HG03108 (cell line): ENCODE measurements around the gene CSF3R.

Source experiments
- ATAC-seq: cut with Tn5 transposase; IDR thresholded peaks from one replicate; pipeline ENCODE4 v1.9.1; 2021; ENCODE audit warnings: moderate library complexity; ENCODE audit not compliant: unreplicated experiment

CSF3R gene

DNA sequence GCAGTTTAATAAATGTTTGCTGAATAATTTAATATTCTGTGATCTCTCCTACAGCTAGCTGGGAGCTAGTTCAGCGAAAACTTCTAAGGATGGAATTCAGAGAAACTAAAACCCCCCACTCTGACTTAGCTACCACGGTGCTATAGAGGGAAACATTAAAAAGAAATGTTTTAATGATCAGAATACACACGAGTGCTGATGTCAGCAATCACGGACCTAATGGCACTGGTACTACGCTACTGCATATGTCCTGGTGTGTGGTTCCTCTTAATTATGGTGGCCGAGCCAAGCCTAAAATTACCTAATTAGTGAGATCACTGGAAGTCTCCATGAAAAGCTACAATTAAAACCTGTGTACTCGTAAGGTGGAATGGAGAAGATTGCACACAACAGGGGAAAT is 61.1 kb downstream of the CSF3R start:
- ATAC-seq, result no peak

DNA sequence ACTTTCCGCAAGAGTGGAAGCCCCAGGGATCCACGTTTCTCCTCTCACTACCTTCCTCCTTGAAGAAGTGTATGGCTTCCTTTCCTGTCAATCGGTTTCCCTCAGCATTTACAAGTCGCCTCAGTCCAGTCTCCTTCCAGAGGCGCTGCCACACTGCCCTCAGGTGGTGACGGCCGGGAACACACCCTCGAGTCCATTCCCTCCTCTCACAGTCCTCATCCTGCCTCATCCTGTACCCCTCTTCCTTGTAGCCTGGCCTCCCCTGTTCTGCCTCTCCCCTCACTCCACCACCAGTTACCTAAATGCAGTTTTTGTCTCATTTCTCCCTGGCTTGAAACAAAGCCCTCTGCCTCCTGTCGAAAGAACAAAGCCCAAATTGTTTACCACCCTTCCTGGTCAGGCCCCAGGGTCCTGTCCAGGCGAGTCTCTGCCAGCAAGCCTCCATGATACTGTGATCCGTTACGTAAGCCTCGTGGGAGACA is 61.8 kb downstream of the CSF3R start:
- ATAC-seq, result peak; percentile 61

DNA sequence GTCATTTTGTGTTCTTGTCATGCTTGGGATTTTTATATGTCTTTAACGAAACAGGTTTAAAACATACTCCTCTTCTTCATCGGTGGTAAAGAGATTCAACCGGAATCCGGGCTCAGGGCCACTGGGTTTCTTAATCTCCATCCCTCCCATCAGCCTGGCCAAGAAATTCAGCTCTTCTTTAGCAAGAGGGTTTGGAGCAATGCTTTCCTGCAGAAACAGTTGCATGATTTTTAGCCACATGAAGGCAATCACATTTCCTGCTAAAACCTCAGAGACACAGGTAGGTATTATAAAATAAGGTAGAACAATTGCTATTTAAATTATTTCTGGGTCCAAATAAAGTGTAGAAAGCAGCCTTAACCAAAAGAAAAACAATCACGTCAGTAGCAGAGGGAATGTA is 62.3 kb downstream of the CSF3R start:
- ATAC-seq, result no peak

DNA sequence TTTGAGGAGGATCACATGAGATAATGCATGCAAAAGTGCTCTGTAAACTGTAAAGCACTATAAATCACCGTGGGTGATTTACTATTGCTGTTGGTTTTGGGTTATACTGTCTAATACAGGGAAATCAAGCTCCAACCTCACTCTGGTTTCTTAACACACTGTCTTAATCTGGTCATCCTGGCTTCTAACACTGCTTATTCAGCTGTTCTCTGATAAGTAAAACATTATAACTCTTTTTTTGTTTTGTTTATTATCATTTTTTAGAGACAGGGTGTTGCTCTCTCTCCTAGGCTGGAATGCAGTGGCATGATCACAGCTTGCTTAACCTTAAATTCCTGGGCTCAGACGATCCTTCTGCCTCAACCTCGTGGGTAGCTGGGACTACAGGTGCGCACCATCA is 63.1 kb downstream of the CSF3R start:
- ATAC-seq, result no peak

DNA sequence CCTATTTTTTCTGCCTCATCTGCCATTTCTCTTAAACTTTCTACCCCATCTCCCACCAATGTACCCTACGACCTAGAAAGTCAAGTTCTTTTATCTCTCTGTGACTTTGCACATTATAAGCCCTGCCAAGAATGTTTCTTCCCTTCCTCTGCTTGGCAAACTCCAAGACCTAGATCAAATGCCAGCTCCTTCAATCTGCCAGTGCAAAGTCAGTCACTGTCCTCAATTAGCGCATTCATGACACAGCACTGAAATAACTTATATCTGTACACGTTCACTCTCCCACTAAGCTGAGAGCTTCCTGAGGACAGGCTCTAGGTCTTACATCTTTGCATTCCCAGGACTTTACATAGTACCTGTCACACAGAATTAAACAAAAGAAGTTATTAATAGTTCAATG is 63.6 kb downstream of the CSF3R start:
- no peak for ATAC-seq

DNA sequence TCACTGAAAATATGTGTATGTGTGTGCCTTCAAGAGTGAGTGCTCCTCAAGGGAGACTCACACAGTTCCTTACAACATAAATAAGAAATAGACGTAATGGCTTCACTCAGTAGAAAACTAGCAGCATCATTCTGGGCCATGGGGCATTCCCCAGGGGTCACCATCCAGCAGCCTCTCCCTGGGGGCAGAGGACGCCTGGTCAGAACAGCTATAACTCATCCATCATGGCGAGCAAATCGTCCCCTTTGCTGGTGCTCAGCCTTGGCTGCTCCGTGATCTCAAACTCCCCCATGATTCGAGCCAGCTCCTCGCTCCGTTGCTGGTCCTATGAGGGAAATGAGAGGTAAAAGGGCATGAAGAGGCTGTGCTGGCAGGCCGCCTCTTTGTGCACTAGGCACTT is 64.8 kb downstream of the CSF3R start:
- no peak for ATAC-seq
